Measurements from ENCODE around the gene STRIP1. TPM values are rescaled to one million over a fixed set of nuclear protein-coding genes. Genes with fewer than 3 reads are reported as not detected.
A peak's percentile ranks its signal among the peaks of the same experiment; 100 is the strongest.
"Not testable (repeated sequence)": the region's sequence is repeated elsewhere in the genome, so short reads cannot be mapped to it uniquely, and the experiment has no call there.

Gene STRIP1
- total RNA-seq, 4 donors from 2014 or later = 25.9 to 44.4 (median 34.8) TPM

- Histone ChIP-seq H3K36me3 (peaks cover 26 to 100% (median 68%) of the 10 kb centered on the region in 3 donors), H3K27ac (no peak overlapping the region), H3K27me3 (no peaks in the 10 kb centered on the region), H3K4me1 (no peaks in the 10 kb centered on the region), H3K9me3 (no peaks in the 10 kb centered on the region), H3K4me3 (no peak overlapping the region)
- TF ChIP-seq CTCF (IDR thresholded peaks at IDR 0.05) (no peak), POLR2A (IDR thresholded peaks at IDR 0.05) (no peak)
- 75 to 87% methylated on average over 1 of the region's 1 CpG for WGBS, 2 donors
- intact Hi-C loops (cut with DNase I) = no loop called here
- no peak for DNase-seq
These were observed 14.7 kb upstream of the STRIP1 start for GRCh38 chr1:110019770-110020169.

GRCh38 chr1:110021285-110021684 lies 13.1 kb upstream of the STRIP1 start:
- no peak for TF ChIP-seq CTCF (IDR thresholded peaks at IDR 0.05)
- no peak for TF ChIP-seq POLR2A (IDR thresholded peaks at IDR 0.05)
- no peaks in the 10 kb centered on the region for H3K27me3 ChIP-seq
- peaks cover 12 to 94% (median 53%) of the 10 kb centered on the region in 3 donors for H3K36me3 ChIP-seq
- no peaks in the 10 kb centered on the region for H3K9me3 ChIP-seq
- no peaks in the 10 kb centered on the region for H3K4me1 ChIP-seq
- DNase-seq = no peak
- no peak overlapping the region for H3K27ac ChIP-seq
- intact Hi-C loops (cut with DNase I) = no loop called here
- WGBS, 2 donors = 78 to 85% methylated on average over 3 of the region's 3 CpGs
- no peak overlapping the region for H3K4me3 ChIP-seq

- Histone ChIP-seq H3K27ac (no peak overlapping the region), H3K9me3 (no peaks in the 10 kb centered on the region), H3K4me1 (peaks cover 0 to 4% (median 0%) of the 10 kb centered on the region in 3 donors), H3K4me3 (no peak overlapping the region), H3K27me3 (no peaks in the 10 kb centered on the region), H3K36me3 (peaks cover 5 to 60% (median 26%) of the 10 kb centered on the region in 3 donors)
- intact Hi-C loops (cut with DNase I) = no loop called here
- no peak for DNase-seq
- TF ChIP-seq CTCF (IDR thresholded peaks at IDR 0.05) (no peak), POLR2A (IDR thresholded peaks at IDR 0.05) (no peak)
- 81 to 98% methylated on average over 3 to 4 of the region's 4 CpGs for WGBS, 2 donors
These were observed 9.8 kb upstream of the STRIP1 start for GRCh38 chr1:110024613-110025012.

- H3K9me3 ChIP-seq; H3K27ac ChIP-seq; DNase-seq; H3K36me3 ChIP-seq; H3K27me3 ChIP-seq; intact Hi-C loops (cut with DNase I): not testable (repeated sequence)
- H3K4me3 ChIP-seq = peak overlapping the region in 1 of 4 donors; percentile 10
- WGBS, 2 donors = 70 to 80% methylated on average over 4 of the region's 4 CpGs
- H3K4me1 ChIP-seq = peaks cover 6 to 36% (median 11%) of the 10 kb centered on the region in 3 donors
These were observed 3.7 kb upstream of the STRIP1 start for GRCh38 chr1:110030687-110031086.

GRCh38 chr1:110032327-110032726 lies 2.1 kb upstream of the STRIP1 start:
- intact Hi-C loops (cut with DNase I) = no loop called here
- Histone ChIP-seq H3K27ac (no peak overlapping the region), H3K36me3 (peaks cover 0 to 7% (median 0%) of the 10 kb centered on the region in 3 donors), H3K4me3 (no peak overlapping the region), H3K9me3 (no peaks in the 10 kb centered on the region), H3K27me3 (no peaks in the 10 kb centered on the region), H3K4me1 (peaks cover 10 to 53% (median 12%) of the 10 kb centered on the region in 3 donors)
- 87 to 89% methylated on average over 2 of the region's 2 CpGs for WGBS, 2 donors
- TF ChIP-seq POLR2A (IDR thresholded peaks at IDR 0.05) (no peak), CTCF (IDR thresholded peaks at IDR 0.05) (no peak)
- DNase-seq = no peak

GRCh38 chr1:110033421-110033820 lies 1.0 kb upstream of the STRIP1 start:
- Histone ChIP-seq H3K27me3 (no peaks in the 10 kb centered on the region), H3K9me3 (no peaks in the 10 kb centered on the region), H3K4me3 (no peak overlapping the region), H3K4me1 (peaks cover 10 to 55% (median 12%) of the 10 kb centered on the region in 3 donors), H3K36me3 (peaks cover 3 to 18% (median 4%) of the 10 kb centered on the region in 3 donors), H3K27ac (no peak overlapping the region)
- intact Hi-C loops (cut with DNase I) = no loop called here
- WGBS, 2 donors = 92% methylated on average over 5 of the region's 5 CpGs
- no peak for DNase-seq
- TF ChIP-seq POLR2A (IDR thresholded peaks at IDR 0.05) = no peak
- no peak for TF ChIP-seq CTCF (IDR thresholded peaks at IDR 0.05)
